Activated CD4-positive, alpha-beta T cell treated with anti-CD3 and anti-CD28 coated beads, Interleukin-2, amount 50 U/mL, for 16 hours (primary cell): ENCODE results near the gene ADGRL3.
A peak's percentile ranks its signal among the peaks of the same experiment; 100 is the strongest.
"Not testable (repeated sequence)": the region's sequence is repeated elsewhere in the genome, so short reads cannot be mapped to it uniquely, and the experiment has no call there.

ENCODE experiments used
- DNase-seq: peaks from one replicate; pipeline ENCODE4 v3.0.0-alpha.2; 2020

The ADGRL3 gene

DNA sequence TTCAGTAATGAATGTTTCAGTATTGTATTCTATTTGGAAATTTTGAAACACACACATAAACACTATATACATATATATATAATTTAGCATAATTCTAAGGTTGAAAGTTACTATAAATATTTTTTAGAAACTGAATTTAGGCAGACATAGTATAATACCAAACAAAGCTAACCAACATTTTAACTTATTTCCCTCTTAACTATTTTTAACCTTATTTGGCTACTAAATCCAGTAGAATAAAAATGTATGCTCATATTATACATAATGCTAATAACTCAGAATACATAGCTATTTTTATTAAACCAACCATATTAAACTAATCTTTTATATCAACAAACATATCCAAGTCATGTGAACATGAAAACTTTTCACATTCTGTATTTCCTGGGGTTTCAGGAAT is 563.6 kb downstream of the ADGRL3 start:
- DNase-seq: no peak

DNA sequence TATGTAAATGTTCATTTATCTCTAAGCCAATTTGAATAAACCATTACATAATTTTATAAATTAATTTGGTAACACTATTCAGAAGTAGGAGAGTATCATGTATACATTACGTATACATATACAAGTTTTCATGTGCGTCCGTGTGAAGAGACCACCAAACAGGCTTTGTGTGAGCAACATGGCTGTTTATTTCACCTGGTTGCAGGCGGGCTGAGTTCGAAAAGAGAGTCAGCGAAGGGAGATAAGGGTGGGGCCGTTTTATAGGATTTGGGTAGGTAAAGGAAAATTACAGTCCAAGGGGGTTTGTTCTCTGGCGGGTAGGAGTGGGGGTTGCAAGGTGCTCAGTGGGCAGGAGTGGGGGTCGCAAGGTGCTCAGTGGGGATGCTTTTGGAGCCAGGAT is 564.0 kb downstream of the ADGRL3 start:
- not testable (repeated sequence) for DNase-seq

DNA sequence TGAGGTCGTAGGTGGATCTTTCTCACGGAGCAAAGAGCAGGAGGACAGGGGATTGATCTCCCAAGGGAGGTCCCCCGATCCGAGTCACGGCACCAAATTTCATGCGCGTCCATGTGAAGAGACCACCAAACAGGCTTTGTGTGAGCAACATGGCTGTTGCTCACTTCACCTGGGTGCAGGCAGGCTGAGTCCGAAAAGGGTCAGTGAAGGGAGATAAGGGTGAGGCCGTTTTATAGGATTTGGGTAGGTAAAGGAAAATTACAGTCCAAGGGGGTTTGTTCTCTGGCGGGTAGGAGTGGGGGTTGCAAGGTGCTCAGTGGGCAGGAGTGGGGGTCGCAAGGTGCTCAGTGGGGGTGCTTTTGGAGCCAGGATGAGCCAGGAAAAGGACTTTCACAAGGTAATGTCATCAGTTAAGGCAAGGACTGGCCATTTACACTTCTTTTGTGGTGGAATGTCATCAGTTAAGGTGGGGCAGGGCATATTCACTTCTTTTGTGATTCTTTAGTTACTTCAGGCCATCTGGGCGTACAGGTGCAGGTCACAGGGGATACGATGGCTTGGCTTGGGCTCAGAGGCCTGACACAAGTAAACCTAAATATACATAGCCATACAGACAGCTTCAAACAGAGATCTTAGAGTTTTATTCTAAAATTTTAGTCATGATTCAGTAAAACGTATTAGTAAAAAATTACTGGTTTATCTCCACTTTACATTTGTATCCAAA is 569.5 kb downstream of the ADGRL3 start:
- not testable (repeated sequence) for DNase-seq

DNA sequence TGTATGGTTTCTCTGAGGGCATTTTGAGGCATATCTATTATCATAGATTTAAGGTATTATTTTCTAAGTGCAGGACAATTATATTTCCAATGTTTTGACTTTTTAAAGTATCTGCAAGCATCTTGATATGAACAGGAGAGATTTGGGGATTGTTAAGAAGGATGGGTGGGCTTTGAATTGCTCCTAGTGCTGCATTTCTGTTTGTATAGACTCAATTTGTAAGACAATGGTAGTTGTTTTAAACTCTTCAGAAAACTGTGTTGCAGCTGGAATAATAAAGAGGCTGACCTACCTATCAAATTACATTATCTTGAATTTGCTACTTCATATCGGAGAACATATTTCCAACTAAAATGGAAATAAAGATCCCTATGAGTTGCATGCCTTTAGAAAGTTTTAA is 570.3 kb downstream of the ADGRL3 start:
- no peak for DNase-seq

DNA sequence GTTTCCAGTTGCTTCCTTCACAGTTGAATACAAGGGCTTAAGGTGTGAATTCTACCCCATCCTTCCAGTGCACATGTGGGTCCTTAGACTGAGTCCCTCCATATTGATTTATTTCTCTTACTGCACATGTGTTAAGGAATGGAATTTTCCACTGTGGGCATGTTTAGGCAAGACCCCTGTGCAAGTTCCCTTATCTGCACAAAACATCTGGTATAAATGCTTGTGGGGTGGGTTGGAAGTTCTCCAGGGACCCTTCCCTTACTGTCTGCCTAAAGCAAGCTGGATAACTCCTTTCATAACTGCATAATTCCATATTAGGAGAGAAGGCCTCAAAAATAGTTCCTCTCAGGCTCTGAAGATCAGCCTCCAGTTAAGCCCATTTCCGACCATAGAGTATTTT is 570.9 kb downstream of the ADGRL3 start:
- DNase-seq: no peak

DNA sequence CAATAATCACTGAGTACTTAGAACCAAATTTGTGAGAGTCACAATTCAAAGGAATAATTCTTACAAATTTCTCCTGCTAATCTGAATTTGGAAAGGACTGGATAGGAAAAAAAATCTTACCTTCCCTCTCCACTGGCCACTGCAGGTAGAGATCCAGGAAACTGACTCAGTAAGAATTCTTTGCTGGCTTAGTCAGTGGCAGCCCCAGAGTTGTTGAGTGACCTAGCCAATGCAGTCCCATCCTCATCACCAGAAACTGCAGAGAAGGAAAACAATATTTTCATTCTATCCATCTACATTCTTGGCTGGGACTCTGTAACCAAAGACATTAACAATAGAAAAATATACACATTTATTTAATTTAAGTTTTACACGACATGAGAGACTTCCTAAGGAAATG is 572.0 kb downstream of the ADGRL3 start:
- DNase-seq: no peak

DNA sequence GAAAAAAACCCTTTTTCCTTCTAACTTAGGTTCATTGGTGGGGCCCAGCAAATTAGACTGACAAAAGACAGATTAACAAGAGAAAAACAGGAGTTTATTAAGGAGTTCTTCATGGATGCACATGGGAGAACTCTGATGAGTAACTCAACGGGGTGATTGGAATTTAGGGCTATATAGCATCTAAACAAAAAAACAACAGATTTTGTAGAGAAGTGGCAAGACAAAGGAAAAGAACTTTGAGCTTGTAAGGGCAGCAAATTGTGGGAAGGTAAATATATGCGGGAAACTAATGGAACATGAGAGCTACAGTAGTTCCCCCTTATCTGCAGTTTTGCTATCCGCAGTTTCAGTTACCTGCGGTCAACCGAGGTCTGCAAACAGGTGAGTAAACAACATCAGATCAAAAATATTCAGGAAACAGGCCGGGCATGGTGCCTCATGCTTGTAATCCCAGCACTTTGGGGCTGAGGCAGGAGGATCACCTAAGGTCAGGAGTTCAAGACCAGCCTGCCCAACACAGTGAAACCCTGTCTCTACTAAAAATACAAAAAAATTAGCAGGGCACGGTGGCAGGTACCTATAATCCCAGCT is 573.6 kb downstream of the ADGRL3 start:
- no peak for DNase-seq

DNA sequence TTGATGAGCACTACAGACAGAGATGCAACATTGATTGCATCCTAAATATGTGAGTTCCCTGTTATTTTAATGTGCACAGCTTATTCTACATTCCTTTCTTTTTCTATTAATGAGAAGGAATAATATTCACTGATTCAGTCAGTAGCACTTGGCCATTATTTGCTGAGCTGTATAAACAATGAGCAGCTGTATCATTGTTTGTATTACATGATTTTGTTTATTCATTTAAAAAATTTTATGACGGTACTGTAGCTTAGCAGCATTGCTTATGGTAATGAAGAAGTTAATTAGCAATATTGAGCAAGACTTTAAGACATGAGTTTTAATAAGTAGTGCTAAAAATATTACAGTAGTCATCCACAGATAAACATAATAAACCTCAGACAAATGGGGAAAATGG is 582.0 kb downstream of the ADGRL3 start:
- no peak for DNase-seq

DNA sequence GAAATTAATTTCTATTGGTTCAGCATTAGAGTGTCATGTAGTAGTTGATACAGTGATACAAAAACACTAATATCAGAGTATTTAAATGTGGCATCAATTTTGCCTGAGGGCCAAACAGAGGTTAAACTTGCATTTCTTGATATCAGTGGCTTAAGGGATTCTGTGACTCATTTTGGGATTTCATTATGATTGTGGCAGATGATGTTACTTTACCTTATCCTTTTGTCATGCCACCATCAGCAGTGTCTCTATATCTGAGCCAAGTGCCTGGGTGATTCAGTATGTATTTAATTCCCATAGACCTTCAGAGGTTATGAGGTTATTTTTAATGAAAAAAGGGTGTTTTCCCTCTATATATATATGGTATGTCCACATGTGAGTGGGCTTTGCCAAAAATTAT is 582.9 kb downstream of the ADGRL3 start:
- DNase-seq: peak; percentile 51

DNA sequence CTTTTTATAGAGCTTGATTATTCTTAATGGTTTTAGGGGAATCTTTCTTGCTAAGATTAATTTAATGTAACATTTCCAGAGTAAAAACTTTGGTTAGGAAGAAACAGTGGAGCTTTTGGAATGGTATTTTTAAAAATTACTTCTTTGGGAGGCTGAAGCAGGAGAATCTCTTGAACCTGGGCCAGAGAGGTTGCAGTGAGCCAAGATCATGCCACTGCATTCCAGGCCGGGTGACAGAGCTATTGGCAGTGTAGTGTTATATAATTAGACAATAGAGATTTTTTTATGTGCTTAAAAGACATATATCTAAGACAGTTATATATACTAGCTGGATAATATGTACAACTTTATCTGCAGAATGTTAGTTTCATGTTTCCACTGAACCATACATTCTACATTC is 585.6 kb downstream of the ADGRL3 start:
- no peak for DNase-seq

DNA sequence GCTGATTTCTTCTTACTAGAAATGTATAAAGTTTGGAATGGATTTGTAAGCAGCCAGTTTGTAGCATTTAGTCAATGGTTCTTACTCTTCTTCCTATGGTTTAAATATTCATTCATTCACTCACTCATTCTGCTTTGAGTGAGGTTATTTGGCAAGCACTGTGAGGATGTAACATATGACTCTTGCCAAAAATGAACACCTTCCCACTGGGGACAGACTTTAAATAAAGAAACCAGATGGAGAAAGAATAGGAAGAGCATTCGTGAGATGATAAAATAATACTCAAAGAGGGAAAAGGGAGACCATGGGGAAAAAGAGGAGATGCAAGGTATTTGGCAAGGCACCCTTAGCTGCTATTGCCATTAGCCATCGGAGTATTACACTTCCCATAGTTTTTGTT is 586.1 kb downstream of the ADGRL3 start:
- DNase-seq: no peak

DNA sequence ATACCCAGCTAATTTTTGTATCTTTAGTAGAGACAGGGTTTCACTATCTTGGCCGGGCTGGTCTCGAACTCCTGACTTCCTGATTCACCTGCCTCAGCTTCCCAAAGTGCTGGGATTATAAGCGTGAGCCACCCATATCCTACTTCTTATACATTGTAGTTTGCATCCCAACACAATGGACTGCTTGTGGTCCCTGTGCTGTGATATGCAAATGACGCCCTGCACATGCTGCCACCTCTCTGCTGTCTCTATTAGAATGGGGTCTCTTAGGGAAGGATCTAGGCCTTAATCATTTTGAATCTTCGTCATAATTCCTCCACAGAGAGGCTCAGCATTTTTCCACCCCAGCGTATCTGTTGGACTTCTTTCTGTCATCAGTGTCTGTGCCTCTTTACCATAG is 595.9 kb downstream of the ADGRL3 start:
- DNase-seq: no peak

DNA sequence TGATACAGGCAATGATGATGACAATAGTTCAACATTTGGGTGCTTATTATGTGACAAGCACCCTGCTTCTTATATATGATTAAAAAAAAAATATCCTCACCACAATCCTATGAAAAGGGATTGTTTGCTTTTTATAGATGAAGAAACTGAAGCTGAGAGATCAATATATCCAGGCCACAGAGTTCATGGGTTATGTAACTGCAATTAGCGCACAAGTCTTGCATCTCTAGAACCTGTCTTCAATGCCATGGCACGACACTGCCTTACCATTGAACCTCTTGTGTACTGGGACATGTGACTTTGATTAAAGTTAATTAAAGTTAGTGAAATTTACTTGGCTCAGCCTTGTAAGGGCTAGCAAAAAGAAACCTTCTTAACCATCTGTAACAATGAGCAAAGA is 599.7 kb downstream of the ADGRL3 start:
- DNase-seq: no peak

DNA sequence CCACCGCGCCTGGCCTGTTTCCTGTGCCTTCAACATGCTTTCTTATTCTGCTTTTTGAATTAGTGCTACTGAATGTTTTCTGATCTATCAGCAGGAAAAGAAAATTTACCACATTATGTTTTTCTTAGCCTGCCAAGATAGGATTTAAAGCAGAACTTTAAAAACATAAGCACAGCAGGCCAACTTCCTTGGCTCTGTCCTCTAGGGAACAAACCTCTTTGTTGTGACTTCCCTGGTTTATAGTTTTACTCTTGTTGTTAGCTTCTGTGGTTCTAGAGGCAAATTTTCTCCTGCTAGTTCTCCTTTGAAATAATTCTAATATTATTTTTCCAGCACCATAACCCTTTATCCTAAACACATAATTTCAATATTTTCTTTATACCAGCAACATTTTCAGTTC is 605.1 kb downstream of the ADGRL3 start:
- DNase-seq: no peak

DNA sequence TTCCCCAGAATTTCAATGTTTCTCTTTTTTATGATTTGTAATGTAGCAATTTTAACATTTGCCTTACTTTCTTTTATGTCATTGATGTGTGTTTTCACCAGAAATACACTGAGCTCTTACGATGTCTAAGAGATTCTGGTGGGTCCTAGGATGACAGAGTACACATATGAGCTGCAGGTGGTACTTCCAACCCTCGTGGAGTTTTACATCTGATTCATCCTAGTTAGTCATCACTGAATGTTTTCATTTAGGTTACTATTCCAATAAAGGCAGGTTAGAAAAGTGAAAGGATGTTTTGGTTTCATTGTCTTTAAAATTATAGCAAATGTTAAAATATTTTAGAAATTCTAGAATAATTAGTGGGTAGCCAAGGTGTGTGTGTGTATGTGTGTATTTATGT is 605.9 kb downstream of the ADGRL3 start:
- no peak for DNase-seq

DNA sequence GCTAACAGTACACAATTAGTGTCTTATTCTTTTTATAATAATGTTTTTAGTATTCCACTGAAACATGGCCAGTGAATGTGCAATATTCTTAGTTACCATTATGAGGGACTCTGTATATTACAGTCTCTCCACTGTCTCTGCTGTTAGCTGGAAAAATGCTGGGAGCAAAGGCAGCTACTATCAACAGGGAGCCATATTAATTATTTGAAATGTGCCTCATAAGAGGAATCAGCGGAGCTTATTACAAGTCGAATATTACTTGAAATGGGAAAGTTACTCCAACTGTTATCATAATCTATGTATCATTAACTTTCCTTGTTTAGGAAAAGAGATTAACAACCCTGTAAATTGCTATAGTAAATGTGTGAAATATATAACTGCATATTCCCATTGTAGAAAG is 612.0 kb downstream of the ADGRL3 start:
- no peak for DNase-seq

DNA sequence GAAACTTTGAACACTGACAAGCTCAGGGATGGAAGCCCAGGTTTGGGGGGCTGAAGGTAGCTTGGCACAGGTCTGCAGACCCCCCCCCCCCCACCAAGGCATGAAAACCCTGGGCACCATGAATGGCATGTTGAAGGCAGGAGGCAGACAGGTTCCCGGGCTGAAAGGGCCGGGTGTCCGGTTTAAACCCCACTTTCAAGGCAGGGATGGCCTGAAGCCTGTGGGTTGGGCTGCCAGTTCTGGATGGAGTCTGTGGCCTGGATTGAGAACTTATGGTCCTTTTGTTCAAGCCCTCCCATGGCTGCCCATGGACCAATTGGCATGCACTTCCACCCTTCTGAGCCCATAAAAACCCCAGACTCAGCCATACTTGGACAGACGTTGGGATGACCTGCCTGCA is 616.9 kb downstream of the ADGRL3 start:
- DNase-seq: no peak

DNA sequence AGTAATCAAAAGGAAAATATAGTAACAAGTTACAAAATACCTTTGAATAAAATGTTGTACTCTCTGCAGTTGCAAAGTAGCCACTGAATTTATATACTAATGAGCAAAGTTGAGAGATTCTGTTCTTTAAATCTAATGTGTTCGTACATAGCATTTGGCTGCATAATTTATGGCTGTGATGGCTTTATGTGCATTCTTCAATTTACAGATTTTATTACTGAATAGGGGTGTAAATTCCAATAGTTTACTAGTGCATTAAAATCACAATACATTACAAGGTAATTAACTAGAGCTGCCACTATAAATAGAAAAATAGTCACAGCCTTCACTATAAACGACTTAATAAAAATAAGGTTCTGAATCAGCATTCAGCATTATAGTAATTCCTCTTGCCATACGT is 620.0 kb downstream of the ADGRL3 start:
- DNase-seq: no peak

DNA sequence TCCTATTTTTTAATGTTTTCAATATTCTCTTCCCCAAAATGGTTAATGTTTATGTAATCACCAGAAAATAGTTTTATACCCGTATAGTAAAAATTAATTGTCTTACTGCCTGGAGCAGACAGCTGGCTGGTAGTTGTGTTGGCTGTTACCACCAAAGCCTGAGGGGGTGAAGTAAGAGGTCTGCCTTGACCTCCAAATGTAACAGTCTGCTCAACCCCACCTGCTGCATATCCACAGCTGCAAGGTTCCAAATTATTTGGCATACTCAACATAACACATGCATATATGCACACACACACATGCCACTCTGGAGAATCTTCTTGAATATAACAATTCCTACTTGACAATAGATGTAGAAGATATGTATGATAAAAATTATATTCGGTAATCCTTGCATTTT is 624.3 kb downstream of the ADGRL3 start:
- DNase-seq: no peak

DNA sequence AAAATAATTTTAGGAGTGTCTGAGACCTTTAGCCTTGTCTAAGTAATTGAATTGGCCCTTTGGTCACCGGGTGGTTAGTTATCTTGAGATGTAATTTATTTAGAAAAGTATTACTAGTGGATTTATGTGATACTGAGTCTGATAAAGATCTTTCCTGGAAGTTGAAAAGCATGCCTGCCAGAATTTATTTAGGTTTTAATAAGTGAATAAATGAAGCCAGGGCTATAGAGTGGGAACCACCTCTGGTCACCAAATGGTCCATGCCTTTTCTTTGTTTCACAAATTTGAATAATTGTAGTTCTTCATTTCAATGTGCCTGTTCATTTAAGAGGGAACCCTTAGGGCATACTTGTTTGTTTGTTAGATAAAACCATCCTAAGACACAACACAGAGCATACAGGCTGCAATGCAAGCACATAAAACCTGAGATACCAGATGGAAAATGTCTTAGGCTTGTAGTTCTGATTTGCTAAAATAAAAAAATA is 627.8 kb downstream of the ADGRL3 start:
- no peak for DNase-seq

DNA sequence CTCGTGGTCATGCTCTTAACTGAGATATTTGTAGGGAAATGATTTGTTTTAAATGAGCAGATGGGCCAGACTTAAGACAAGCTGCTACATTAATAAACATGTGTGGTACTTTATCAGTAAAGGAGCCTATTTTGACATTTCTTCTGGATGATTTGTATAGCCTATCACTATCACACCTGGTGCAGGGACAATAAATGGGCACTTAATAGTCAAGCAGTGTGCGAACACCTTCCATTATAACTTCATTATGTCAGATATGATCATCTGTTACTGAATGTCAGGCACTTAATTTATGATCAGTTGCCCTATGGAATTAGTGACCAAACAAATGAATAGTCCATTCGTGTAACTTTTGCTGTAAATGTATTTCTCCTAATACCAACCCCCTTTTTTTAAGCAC is 628.8 kb downstream of the ADGRL3 start:
- no peak for DNase-seq

DNA sequence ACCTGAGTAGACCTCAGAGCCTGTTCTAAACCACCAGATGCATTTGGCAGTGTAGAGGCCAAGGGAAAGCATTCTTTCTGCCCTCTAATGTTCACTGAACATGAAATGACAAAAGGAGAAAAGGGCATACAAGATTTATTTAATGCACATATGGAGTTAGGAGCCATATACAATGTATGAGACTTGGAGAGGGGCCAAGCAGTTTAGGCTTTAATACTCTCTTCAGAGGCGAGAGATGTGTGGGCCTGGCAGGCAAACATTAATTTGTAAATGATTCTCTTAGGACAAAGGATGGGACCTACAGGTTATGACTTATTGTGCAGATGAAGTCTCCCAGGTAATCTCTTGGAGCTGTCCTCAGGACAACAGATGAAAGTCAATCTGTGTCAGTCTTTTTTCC is 631.9 kb downstream of the ADGRL3 start:
- DNase-seq: no peak

DNA sequence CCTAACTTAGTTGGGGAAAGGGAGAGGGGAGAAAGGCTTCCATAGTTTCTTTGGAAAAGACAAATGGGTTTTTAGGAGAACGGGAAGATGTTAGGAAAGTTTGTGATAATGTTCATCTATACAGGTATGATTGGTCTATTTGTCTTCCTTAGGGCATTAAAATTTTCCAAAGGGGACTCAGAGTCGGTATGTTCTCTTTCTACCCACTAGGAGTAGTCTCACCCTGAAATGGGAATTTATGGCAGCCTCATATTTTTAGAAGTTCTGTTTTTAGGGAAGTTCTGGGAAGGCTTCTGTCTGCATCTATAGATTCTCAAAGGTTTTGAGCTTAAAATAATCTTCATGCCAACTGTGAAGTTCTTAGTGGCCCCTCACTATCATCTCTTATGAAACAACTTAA is 637.3 kb downstream of the ADGRL3 start:
- no peak for DNase-seq

DNA sequence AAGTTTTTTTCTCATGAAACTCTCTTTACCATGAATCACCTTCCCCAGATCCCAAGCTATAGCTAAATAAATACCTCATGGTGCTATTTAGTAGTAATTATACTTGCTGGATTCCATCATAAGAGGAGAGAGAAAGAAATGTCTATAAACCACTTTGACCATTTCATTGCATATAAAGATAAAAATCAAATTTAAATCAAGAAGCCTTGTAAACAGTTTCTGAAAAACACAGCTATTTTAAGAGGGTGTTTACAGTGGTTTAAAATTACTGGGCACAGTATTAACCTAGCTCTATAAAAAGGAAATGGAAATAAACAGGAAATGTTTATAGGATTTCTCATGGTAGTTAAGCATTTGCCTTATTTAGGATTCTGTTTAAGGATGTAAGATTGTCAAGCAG is 637.9 kb downstream of the ADGRL3 start:
- no peak for DNase-seq

DNA sequence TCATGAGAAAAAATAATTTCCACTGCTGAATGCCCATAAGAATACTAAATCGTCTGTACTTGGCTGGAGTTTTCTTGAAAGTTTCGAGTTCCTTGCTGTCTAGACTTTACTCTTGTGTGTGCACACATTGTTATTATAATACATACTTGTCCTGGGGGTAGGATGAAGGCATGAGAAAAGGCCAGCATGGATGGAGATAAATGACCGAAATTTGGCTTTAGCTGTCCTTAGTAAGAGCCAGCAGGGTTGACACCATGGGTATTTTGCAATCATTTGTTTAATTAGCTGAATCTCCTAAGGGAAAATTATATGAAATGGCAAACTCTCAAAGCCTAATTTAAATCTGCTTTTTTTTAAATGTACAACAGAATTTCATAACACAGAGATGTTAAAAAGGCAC is 641.6 kb downstream of the ADGRL3 start:
- DNase-seq: no peak
